ENCODE data around the gene SERPINE3.

Gene SERPINE3

DNA sequence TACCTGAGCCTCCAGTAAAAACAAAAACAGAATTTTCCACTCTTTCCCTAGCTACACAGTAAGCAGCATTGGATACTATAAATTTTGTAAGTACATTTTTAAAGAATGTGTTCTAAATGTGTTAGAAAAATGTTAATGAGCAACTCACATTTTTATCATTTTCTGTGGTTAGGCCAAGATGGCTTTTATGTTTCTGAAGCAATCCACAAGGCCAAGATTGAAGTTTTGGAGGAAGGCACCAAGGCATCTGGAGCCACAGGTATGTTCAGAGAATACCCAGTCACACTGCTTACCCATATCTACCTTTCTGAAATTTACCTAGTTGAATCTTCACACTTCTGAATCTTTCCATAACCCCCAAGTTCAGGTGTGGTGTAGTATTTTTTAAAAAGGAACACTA, 21.6 kb downstream of the SERPINE3 start:
- no peak for DNase-seq (ENCODE audit: low read depth, low spot score)

DNA sequence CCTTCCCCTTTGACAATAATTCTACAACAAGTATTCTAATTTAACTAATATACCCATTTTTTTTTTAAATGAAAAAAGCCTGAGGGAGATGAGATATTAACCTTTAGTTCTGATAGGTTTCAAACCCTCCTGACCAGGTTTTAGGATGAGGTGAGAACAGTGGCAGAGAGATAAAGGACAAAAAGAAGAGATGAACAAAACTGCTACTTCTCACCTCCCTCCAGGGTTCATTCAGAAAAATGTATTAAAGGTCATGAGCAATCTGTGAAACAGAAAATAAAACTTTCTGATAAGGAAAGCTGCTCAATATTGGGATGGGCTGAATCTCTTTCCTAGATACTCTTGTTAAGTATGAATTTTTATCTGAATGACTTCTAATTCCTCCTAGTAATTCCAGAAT, 24.1 kb downstream of the SERPINE3 start:
- DNase-seq (ENCODE audit: low read depth, low spot score): no peak

DNA sequence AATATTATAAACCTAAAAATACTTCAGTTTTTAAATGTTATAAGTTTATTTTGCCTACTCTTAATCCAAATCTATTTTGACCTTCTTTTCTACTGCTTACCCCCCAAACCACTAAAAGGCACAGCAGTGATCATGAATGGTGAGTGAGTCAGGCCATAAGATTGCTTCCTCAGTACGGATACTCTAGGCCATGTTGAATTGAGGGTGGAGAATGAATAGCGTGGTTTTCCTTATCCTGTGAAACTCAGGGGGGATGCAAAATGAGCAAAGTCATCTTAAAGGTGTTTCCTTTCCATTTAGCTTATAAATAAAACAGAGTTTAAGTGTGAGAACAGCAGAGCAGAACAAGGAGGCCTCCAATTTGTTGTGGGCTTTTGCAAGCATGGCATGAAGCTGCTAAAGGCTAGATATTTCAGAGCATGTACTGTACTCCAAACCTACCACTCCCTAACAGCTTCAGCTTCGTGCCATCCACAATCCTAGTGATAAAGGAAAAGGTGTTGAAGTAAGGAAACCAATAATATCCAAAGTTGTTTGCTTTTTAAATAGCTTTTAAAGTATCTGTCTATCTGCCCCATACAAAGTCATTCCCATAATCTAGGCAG, 25.0 kb downstream of the SERPINE3 start:
- DNase-seq (ENCODE audit: low read depth, low spot score): no peak

DNA sequence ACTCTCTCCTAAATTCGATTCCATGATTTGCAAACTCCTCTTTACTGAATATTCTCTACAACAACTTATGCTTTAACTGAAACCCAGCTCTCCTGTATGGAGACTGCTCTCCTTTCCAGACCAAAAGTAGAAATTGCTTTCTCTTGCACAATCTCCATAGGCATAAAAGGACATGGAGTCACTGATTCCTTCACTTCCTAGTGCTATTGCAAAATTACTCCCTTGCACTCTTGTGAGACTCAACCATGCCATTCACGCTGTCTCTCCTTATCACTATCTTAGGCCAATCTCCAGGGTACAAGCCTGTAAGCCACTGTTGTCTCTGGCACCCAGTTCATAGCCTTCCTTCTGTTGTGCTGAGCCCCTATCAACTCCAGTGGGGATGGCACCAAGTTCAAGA, 30.6 kb downstream of the SERPINE3 start:
- DNase-seq (ENCODE audit: low read depth, low spot score): no peak

DNA sequence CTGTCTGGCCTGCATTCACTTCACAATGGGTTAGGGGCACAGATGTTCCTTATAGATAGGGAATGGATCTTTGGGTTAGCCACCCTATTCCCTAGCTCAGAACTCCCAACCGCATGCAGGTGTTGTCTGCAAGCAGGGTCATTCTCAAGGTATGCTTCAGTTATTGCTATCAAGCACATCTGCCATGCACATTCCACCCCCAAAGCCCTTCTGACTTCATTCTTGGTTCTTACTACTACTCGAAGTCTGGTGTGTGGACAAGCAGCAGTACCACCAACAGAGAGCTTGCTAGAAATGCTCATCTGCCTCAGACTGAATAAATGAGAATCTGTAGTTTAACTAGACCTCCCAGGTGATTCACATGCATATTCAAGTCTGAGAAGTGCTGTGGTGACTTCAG, 31.3 kb downstream of the SERPINE3 start:
- no peak for DNase-seq (ENCODE audit: low read depth, low spot score)

DNA sequence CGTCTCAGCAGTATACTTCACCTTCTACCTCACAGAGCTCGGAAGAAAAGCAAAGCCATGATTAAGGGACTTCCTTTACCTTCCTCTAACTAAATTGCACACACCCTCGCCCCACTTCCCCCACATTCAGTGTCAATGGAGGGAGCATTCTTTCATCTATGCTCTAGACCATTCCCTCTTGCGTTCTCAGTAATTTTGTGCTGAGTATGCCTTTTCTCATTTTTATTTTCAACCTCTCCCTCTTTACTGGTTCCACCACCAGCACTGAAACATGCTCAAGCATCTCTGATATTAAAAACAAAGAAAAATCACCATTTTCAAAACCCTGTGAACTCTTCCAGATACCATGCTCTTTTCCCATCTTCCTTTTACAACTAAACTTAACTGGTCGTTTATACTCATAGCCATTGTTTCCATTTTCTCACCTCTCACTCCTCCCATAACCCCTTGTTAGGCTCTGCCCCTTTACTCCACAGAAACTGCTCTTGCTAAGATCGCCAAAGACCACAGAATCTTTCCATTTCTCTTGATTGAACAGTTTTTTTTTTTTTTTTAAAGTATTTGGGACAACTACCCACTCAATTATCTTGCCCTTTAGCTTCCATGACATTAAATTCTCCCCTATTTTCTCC, 32.4 kb downstream of the SERPINE3 start:
- DNase-seq (ENCODE audit: low read depth, low spot score): no peak

DNA sequence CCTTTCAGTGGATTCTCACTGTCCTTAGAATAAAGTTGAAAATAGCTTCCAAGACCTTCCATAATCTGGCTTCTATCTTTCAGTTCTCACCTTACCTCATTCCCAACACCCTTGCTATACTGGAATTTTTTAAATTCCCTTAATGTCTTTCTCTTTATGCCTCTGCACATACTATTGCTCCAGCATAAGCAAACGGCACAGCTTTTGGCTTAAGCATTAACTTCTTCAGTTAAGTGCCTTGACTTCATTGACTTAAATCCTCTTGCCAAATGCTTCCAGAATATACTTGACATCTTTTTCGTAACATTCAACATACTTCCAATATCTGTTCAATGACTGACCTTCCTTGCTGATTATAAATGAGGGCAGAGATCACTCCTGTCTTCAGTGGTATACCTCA, 34.0 kb downstream of the SERPINE3 start:
- DNase-seq (ENCODE audit: low read depth, low spot score): no peak

DNA sequence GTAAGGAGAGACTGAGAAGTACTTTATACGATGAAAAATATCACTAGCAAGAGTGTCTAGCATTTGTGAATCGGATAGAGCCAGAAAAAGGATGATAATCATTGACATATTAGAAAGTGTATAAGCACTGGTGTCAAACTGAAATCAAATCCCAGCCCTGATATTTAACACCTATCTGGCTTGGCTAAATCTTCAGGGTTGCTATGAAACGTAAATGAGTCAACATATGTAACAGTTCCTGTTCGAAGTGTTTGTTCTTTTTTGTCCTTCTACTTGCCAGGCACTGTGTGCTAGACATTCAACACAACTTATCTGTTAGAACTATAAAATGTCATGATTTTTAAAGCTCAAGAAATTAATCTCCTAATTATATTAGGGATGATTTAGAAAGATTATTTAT, 40.8 kb downstream of the SERPINE3 start:
- DNase-seq (ENCODE audit: low read depth, low spot score): no peak

DNA sequence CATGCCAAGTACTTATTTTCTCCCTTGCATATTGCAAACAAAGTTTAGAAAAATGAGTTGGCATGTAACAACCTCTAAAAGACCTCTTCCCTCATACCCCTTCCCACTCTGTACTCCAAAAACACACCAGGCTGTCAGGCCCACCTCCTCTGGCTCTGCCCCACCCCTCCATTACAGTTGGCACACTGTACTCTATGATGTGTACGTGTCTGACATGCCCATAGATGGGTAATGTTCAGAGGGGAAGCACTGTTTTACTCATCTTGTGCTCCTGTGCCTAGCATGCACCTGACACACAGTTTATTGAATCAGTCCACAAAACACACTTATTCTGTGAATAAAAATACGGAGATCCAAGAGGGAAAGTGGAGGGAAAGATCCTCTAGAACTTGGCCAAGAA, 45.6 kb downstream of the SERPINE3 start:
- no peak for DNase-seq (ENCODE audit: low read depth, low spot score)

DNA sequence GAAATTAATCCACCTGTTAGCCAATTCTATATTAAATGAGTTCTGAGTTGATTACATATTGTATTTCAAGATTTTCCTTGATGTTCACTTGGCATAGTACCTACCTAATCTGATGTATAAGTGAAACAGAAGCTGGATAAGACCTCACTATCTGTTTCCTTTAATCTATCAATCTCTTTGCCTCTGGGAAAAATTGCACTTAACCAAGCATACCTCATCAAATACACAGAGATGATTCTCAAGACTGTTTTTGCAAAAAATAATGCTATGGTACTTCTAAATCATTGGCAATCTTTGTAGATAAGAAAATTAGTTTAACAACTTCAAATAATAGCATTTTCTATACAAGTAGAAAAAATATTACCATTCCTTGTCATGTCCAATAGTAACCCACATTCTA, 55.2 kb downstream of the SERPINE3 start:
- no peak for DNase-seq (ENCODE audit: low read depth, low spot score)

DNA sequence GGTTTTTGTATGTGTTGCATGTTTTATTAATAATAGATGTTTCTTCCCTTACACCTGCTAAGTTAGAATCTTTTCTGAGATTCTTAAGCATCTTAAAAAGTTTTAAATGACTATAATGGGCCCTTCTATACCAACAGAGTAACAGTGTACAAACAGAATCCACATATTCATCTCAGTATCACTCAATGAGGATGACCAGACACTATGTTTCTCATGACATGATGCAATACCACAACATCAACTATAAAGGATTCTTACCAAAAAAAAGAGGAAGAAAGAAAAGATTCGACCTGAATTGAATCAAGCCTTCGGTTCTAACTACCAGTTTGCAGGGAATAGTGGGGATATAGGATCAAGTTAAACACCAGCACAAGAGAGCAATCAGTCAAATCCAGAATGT, 56.9 kb downstream of the SERPINE3 start:
- no peak for DNase-seq (ENCODE audit: low read depth, low spot score)

DNA sequence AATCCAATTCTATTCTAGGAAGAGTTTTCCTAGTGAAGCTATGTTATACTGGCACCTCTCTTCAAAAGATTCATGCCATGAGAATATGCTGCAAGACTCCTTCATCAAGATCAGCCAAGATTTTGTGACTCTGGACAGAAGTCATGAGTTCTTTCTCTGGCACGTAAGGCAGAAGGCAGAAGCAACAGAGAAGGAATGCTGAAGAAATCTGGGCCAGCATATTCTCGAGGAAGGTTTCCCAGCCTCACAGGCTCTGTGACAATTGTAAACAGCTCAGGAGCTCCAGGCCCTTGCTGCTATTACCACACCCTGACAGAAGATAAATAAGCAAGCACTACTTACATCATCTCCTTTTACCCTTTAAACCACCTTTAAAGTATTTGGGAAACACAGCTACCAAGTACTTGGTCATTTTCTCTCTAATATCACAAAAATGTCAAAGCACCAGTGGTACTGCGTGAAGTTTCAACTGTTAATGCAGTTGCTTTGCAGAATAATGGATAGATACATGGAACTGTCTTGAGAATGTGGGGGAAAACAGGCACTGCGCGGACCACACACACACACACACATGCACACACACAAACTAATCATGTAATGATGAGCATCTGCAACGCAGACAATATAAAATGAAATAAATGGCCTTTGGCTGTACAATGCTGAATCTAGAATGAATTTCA, 57.9 kb downstream of the SERPINE3 start:
- no peak for DNase-seq (ENCODE audit: low read depth, low spot score)

DNA sequence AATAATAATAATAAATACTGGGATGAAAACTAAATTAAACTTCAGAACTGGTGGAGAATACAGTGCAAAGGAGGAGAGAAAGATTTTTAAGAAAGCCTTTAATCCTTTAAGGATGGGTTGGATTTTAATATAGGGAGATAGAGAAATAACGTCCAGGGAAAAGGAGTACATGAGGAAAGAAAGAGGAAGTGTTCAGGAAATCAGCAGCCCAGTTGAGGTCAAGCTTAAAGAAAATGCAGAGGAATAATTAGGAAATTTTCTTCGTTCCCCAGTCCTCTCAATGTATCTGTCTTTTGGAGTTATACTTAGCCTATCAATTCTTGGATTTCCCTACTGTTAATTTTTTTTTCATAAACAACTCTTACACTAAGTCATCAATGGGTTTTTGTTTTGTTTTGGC, 65.7 kb downstream of the SERPINE3 start:
- no peak for DNase-seq (ENCODE audit: low read depth, low spot score)

DNA sequence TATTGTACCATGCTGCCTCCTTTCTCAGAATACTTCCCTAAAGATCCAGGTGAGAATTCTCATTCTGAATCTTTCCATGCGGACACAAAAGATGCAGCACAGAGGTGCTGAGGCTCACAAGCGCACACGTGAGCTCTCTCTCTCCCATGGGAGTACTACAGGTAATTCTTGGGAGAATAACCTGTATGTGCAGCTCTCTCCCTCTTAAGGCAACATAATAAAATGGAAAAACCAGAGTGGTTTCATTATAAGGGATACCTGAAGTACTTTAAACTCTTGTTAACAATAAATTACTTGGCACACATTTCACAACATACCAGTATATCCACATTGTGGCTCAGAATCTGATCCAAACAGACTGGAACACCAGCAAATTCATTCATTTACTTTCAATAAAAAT, 72.9 kb downstream of the SERPINE3 start:
- DNase-seq (ENCODE audit: low read depth, low spot score): no peak
